GM23338 (cell line): ENCODE data around the gene HP. TPM values are rescaled to one million over a fixed set of nuclear protein-coding genes. Genes with fewer than 3 reads are reported as not detected.

Source experiments
- ATAC-seq: fragments of 200-7000 bp; cut with Tn5 transposase; 3 replicates; pipeline ENCODE4 v1.9.1; 2020
- DNase-seq: peaks from one replicate; pipeline ENCODE4 v3.0.0-alpha.2; 2015; ENCODE audit warnings: low spot score
- H2AFZ ChIP-seq: fragments of 200-600 bp; sonication (generic); 2 replicates; pipeline ENCODE4 v1.8.0; 2016; ENCODE audit warnings: antibody characterized with exemption, mild to moderate bottlenecking, moderate library complexity
- H3F3A ChIP-seq: fragments of 200-600 bp; sonication (generic); replicated peaks from 2 replicates; pipeline ENCODE4 v1.8.0; 2017; ENCODE audit warnings: antibody characterized with exemption, mixed run types, low read depth
- H3K27ac ChIP-seq: fragments of 200-600 bp; sonication (generic); 2 replicates; pipeline ENCODE4 v1.6.1; 2016; ENCODE audit warnings: low read depth
- H3K27me3 ChIP-seq: fragments of 200-600 bp; sonication (generic); 2 replicates; pipeline ENCODE4 v1.8.0; 2016; ENCODE audit warnings: mild to moderate bottlenecking, mixed run types, moderate library complexity; ENCODE audit not compliant: insufficient read depth
- H3K36me3 ChIP-seq: fragments of 200-600 bp; sonication (generic); 2 replicates; pipeline ENCODE4 v1.8.0; 2016; ENCODE audit warnings: mild to moderate bottlenecking; ENCODE audit not compliant: insufficient read depth
- H3K4me1 ChIP-seq: fragments of 200-600 bp; sonication (generic); 2 replicates; pipeline ENCODE4 v1.8.0; 2016; ENCODE audit warnings: mild to moderate bottlenecking, moderate library complexity; ENCODE audit not compliant: insufficient read depth
- H3K4me2 ChIP-seq: fragments of 200-600 bp; sonication (generic); 2 replicates; pipeline ENCODE4 v1.7.1; 2017; ENCODE audit warnings: mixed run types
- H3K4me3 ChIP-seq: fragments of 200-600 bp; sonication (generic); 2 replicates; pipeline ENCODE4 v1.6.1; 2016; ENCODE audit warnings: mixed run types
- H3K79me2 ChIP-seq: fragments of 200-600 bp; sonication (generic); replicated peaks from 2 replicates; pipeline ENCODE4 v1.8.0; 2017; ENCODE audit warnings: mild to moderate bottlenecking; ENCODE audit not compliant: insufficient read depth
- H3K9me2 ChIP-seq: fragments of 200-600 bp; sonication (generic); 2 replicates; pipeline ENCODE4 v1.8.0; 2017; ENCODE audit not compliant: insufficient read depth
- H4K20me1 ChIP-seq: fragments of 200-600 bp; sonication (generic); replicated peaks from 2 replicates; pipeline ENCODE4 v1.8.0; 2017; ENCODE audit warnings: mild to moderate bottlenecking; ENCODE audit not compliant: insufficient read depth
- H3K27ac Mint-ChIP-seq: 2 replicates; pipeline ENCODE4 v1.8.0; 2020; ENCODE audit warnings: inconsistent platforms, mild to moderate bottlenecking, moderate library complexity, mixed read lengths
- H3K27me3 Mint-ChIP-seq: 3 replicates; pipeline ENCODE4 v1.8.0; 2022; ENCODE audit warnings: low read depth, mild to moderate bottlenecking, moderate library complexity, mixed read lengths, inconsistent platforms; ENCODE audit not compliant: insufficient read depth, poor library complexity
- H3K36me3 Mint-ChIP-seq: 3 replicates; pipeline ENCODE4 v1.8.0; 2021; ENCODE audit warnings: low read depth, mild to moderate bottlenecking, inconsistent platforms, moderate library complexity, mixed read lengths
- H3K4me1 Mint-ChIP-seq: 3 replicates; pipeline ENCODE4 v1.8.0; 2020; ENCODE audit warnings: mild to moderate bottlenecking, inconsistent platforms, mixed read lengths
- H3K4me3 Mint-ChIP-seq: 3 replicates; pipeline ENCODE4 v1.8.0; 2021; ENCODE audit warnings: moderate library complexity, mild to moderate bottlenecking, inconsistent platforms, mixed read lengths
- H3K9me3 Mint-ChIP-seq: 3 replicates; pipeline ENCODE4 v1.8.0; 2020; ENCODE audit warnings: moderate library complexity, mild to moderate bottlenecking, inconsistent platforms, mixed read lengths
- CREB1 ChIP-seq: fragments of 250-450 bp; sonication (Bioruptor Pico); IDR thresholded peaks from 2 replicates; pipeline ENCODE4 v1.5.0; 2020; ENCODE audit warnings: low read depth, mild to moderate bottlenecking, moderate library complexity
- CTCF ChIP-seq, 2 experiments: fragments of 200-600 bp in 1 of 2; sonication (generic) in 1 of 2; conservative IDR thresholded peaks; 2 replicates each; pipeline versions ENCODE4 v1.5.1 to v1.6.1; 2016 to 2017; ENCODE audit warnings: antibody characterized with exemption in 2 of 2, low read depth in 2 of 2, mild to moderate bottlenecking in 2 of 2, moderate library complexity in 1 of 2
- EZH2 ChIP-seq: fragments of 200-600 bp; sonication (generic); IDR thresholded peaks from one replicate; pipeline ENCODE4 v1.8.0; 2017; ENCODE audit warnings: antibody characterized with exemption, mild to moderate bottlenecking, low read depth; ENCODE audit not compliant: unreplicated experiment
- JUNB ChIP-seq: IDR thresholded peaks from one replicate; pipeline ENCODE4 v1.6.1; 2016; ENCODE audit warnings: antibody characterized with exemption; ENCODE audit not compliant: unreplicated experiment
- NANOG ChIP-seq: IDR thresholded peaks from 2 replicates; pipeline ENCODE4 v1.6.1; 2016; ENCODE audit warnings: antibody characterized with exemption, borderline replicate concordance
- POLR2AphosphoS5 ChIP-seq: IDR thresholded peaks from 2 replicates; pipeline ENCODE4 v1.6.1; 2016; ENCODE audit warnings: antibody characterized with exemption, low read depth
- REST ChIP-seq: IDR thresholded peaks from one replicate; pipeline ENCODE4 v1.6.1; 2018; ENCODE audit warnings: antibody characterized with exemption; ENCODE audit not compliant: unreplicated experiment
- STAT1 ChIP-seq: IDR thresholded peaks from one replicate; pipeline ENCODE4 v1.6.1; 2016; ENCODE audit warnings: antibody characterized with exemption; ENCODE audit not compliant: unreplicated experiment
- ZNF331 ChIP-seq: fragments of 250-450 bp; sonication (Bioruptor Pico); IDR thresholded peaks from 2 replicates; pipeline ENCODE4 v1.5.0; 2020; ENCODE audit warnings: low read depth, mild to moderate bottlenecking, moderate library complexity
- ZNF462 ChIP-seq: fragments of 250-450 bp; sonication (Bioruptor Pico); IDR thresholded peaks from 2 replicates; pipeline ENCODE4 v1.5.0; 2020; ENCODE audit warnings: mild to moderate bottlenecking, moderate library complexity
- polyA plus RNA-seq: library from polyadenylated mRNA; unstranded; fragments of >200 nt; fragmentation: Nextera tagmentation; extraction: Ambion mirVana; gene quantifications from 2 replicates; pipeline ENCODE4 v1.2.1, GENCODE V29; 2016
- total RNA-seq: library from RNA; depleted of rRNA; stranded (reverse); fragments of >200 nt; shearing (Covaris generic); gene quantifications from 2 replicates; pipeline ENCODE4 v1.2.3, GENCODE V29; 2014

Gene HP
- total and polyA plus RNA-seq, 2 experiments from 2014 or later: 0.26 TPM; not detected in 1

GRCh38 chr16:72023962-72024361, 30.3 kb upstream of the HP start (continued):
- TF ChIP-seq CTCF (conservative IDR thresholded peaks at IDR 0.05; ENCODE audit: low read depth in 2 of 2) (no peak), EZH2 (no peak), JUNB (no peak)

GRCh38 chr16:72024862-72025382, 29.4 kb upstream of the HP start:
- peaks cover 4% of the 10 kb centered on the region for H3K27me3 Mint-ChIP-seq
- H3K4me1 ChIP-seq: no peaks in the 10 kb centered on the region
- no peak overlapping the region for H3K27ac ChIP-seq
- no peaks in the 10 kb centered on the region for H3K79me2 ChIP-seq
- H3K27me3 ChIP-seq: no peaks in the 10 kb centered on the region
- DNase-seq (no peak), ATAC-seq (no peak)
- H2AFZ ChIP-seq: no peak overlapping the region
- no peaks in the 10 kb centered on the region for H3F3A ChIP-seq
- peaks cover 36% of the 10 kb centered on the region for H3K36me3 Mint-ChIP-seq
- H3K4me3 ChIP-seq: no peak overlapping the region
- H3K4me3 Mint-ChIP-seq: no peak overlapping the region
- no peak overlapping the region for H3K4me2 ChIP-seq
- peaks cover 12% of the 10 kb centered on the region for H3K36me3 ChIP-seq
- H3K9me3 Mint-ChIP-seq: no peaks in the 10 kb centered on the region
- H3K9me2 ChIP-seq: no peaks in the 10 kb centered on the region; the same call in 1 of the 2 replicates
- H3K27ac Mint-ChIP-seq: peak overlapping the region; percentile 27; the same call in 1 of the 2 replicates
- H4K20me1 ChIP-seq: no peaks in the 10 kb centered on the region
- no peaks in the 10 kb centered on the region for H3K4me1 Mint-ChIP-seq
- TF ChIP-seq CREB1 (CRISPR knock-in tag): no peak
- no peak for TF ChIP-seq ZNF331
- no peak for TF ChIP-seq REST
- TF ChIP-seq POLR2AphosphoS5: no peak
- TF ChIP-seq CTCF (conservative IDR thresholded peaks at IDR 0.05; ENCODE audit: low read depth in 2 of 2): no peak
- TF ChIP-seq NANOG: no peak
- TF ChIP-seq JUNB: no peak
- TF ChIP-seq EZH2: no peak
- no peak for TF ChIP-seq STAT1
- TF ChIP-seq ZNF462: no peak
